ENCODE measurements around the gene KDM4B.

DNA sequence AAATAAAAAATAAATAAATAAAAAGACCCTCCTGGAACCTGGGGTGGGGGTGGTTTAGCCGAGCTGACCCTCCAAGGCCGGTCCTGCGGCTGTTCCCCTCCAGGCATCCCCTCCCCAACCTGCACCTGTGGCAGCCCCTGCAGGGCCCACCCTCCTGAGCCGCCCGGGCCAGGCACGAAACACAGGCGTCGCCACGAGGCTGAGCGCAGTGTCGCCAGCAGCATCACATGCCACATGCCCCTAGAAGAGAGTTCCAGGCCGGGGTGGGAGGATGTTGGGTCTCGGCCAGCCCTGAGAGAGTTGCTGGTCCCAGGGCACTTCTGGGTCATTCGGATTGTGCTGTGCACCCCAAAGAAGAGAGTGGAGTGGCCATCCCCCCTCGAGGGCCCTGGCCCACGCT lies 82.0 kb downstream of the KDM4B start:
- TF ChIP-seq, protein P1, sequence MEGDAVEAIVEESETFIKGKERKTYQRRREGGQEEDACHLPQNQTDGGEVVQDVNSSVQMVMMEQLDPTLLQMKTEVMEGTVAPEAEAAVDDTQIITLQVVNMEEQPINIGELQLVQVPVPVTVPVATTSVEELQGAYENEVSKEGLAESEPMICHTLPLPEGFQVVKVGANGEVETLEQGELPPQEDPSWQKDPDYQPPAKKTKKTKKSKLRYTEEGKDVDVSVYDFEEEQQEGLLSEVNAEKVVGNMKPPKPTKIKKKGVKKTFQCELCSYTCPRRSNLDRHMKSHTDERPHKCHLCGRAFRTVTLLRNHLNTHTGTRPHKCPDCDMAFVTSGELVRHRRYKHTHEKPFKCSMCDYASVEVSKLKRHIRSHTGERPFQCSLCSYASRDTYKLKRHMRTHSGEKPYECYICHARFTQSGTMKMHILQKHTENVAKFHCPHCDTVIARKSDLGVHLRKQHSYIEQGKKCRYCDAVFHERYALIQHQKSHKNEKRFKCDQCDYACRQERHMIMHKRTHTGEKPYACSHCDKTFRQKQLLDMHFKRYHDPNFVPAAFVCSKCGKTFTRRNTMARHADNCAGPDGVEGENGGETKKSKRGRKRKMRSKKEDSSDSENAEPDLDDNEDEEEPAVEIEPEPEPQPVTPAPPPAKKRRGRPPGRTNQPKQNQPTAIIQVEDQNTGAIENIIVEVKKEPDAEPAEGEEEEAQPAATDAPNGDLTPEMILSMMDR (IDR thresholded peaks at IDR 0.05) = no peak
- no peak for TF ChIP-seq POLR2A (IDR thresholded peaks at IDR 0.05)
